HAP-1 (cell line): Measurements from ENCODE around the gene DMD.

Experiments
- DNase-seq, 2 experiments: peaks; one replicate each; pipeline ENCODE4 v3.0.0-alpha.2; 2016 to 2020; ENCODE audit warnings: low spot score in 2 of 2
- H3K27me3 ChIP-seq: fragments of 250-450 bp; sonication (Bioruptor Pico); 2 replicates; pipeline ENCODE4 v1.5.1; 2020; ENCODE audit warnings: low read depth, mild to moderate bottlenecking, moderate library complexity
- H3K36me3 ChIP-seq: fragments of 250-450 bp; sonication (Bioruptor Pico); replicated peaks from 2 replicates; pipeline ENCODE4 v1.5.1; 2020; ENCODE audit warnings: mild to moderate bottlenecking
- H3K4me1 ChIP-seq: fragments of 250-450 bp; sonication (Bioruptor Pico); 2 replicates; pipeline ENCODE4 v1.5.1; 2020; ENCODE audit warnings: mild to moderate bottlenecking
- H3K4me3 ChIP-seq: fragments of 250-450 bp; sonication (Bioruptor Pico); 2 replicates; pipeline ENCODE4 v1.5.1; 2020; ENCODE audit warnings: mild to moderate bottlenecking, moderate library complexity
- H3K9me3 ChIP-seq: fragments of 250-450 bp; sonication (Bioruptor Pico); 2 replicates; pipeline ENCODE4 v1.5.1; 2020; ENCODE audit warnings: mild to moderate bottlenecking, moderate library complexity
- in situ Hi-C: fragments of 300-500 bp; cut with MboI; formaldehyde crosslinking; loops from 3 replicates; pipeline ENCODE4 v1.14.3; 2020; ENCODE audit warnings: low sequenced_read_pairs, inconsistent platforms, mixed read lengths

DMD gene

DNA sequence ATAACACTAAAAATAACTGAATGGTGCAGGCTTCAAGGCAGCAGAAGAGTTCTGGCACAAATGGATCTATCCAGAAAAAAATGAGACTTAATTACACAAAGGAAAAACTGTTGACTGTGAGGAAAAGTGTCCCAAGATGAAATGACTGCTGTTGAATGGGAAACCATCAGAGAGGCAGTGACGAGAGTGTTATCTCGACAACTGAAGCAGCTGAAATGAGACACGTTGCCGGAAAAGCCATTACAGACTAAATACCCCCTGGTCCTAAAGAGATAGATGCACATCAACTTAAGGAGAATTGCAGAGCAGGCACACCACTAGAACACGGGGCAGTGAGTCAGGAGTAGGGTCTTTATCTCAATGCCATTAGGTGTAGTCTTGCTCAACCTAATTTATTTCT is 277.8 kb downstream of the DMD start:
- H3K36me3 ChIP-seq, result no peaks in the 10 kb centered on the region
- H3K9me3 ChIP-seq, result no peaks in the 10 kb centered on the region
- in situ Hi-C loops, result no loop called here
- no peak for DNase-seq
- no peaks in the 10 kb centered on the region for H3K27me3 ChIP-seq
- no peaks in the 10 kb centered on the region for H3K4me1 ChIP-seq
- no peak overlapping the region for H3K4me3 ChIP-seq

GRCh38 chrX:32929040-32929439 is 282.3 kb downstream of the DMD start:
- no peak for DNase-seq
- Histone ChIP-seq H3K27me3 (0 out of 2 replicates have a peak, but pooled peaks cover 3% of the 10 kb centered on the region), H3K4me3 (no peak overlapping the region), H3K36me3 (no peaks in the 10 kb centered on the region), H3K9me3 (no peaks in the 10 kb centered on the region), H3K4me1 (no peaks in the 10 kb centered on the region)
- in situ Hi-C loops, result no loop called here

DNA sequence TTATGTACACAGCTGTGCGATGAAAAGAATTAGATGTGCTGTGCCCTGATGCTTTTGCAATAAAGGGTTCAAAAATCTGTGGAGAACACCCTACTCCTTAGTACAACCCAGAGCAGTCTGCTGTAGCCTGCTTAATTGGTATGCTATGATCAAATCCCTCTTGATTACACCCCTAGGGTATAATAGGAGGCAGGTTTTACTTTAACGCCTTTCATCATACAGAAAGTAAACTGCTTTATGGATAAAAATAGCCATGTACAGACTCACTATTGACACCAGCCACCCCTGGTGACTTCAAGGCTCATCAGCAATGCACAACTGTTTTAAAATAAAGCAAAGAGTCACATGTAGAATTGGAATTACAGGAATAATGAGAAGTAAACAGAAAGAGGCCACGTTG is 315.3 kb downstream of the DMD start:
- DNase-seq, result no peak
- in situ Hi-C loops, result no loop called here
- H3K4me3 ChIP-seq, result no peak overlapping the region
- H3K27me3 ChIP-seq, result no peaks in the 10 kb centered on the region
- H3K36me3 ChIP-seq, result no peaks in the 10 kb centered on the region
- H3K4me1 ChIP-seq, result no peaks in the 10 kb centered on the region
- H3K9me3 ChIP-seq, result no peaks in the 10 kb centered on the region

DNA sequence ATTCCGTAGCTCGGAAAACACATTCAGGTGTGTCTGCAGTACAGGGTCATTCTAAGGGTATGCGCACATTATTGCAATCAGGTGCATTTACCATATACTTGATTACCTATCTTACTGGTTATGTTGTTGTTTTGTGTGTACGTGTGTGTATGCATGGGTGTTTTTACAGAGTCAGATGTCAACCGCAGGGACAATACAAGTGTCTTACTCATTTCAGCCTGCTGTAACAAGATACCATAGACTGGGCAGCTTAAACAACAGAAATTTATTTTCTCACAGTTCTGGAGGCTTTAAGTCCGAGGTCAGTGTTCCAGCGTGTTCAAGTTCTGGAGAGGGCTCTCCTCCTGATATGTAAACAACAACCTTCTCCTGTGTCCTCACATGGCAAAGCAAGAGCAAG is 316.7 kb downstream of the DMD start:
- H3K4me3 ChIP-seq, result no peak overlapping the region
- DNase-seq, result no peak
- no peaks in the 10 kb centered on the region for H3K36me3 ChIP-seq
- H3K9me3 ChIP-seq, result no peaks in the 10 kb centered on the region
- H3K27me3 ChIP-seq, result no peaks in the 10 kb centered on the region
- in situ Hi-C loops, result no loop called here
- H3K4me1 ChIP-seq, result no peaks in the 10 kb centered on the region

DNA sequence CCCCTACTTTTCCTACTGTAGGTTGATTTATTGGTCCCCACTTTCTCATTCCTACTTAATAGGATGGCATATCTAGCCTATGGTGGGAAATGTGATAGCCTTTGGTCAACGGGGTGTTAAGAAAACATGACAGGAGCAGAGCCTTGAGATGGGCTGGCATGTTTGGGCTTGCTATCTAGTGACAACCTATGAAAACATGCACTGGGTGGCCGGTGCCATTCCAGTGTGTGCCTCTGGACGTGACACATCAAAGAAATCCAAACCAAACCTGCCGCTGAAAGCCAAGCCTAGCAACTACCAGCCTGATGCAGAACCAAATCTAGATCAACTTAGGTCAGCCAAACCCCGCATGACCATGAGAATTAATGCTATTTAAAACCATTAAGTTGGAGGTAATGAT is 317.6 kb downstream of the DMD start:
- no peak overlapping the region for H3K4me3 ChIP-seq
- H3K36me3 ChIP-seq, result no peaks in the 10 kb centered on the region
- in situ Hi-C loops, result no loop called here
- H3K9me3 ChIP-seq, result no peaks in the 10 kb centered on the region
- no peak for DNase-seq
- no peaks in the 10 kb centered on the region for H3K27me3 ChIP-seq
- no peaks in the 10 kb centered on the region for H3K4me1 ChIP-seq

DNA sequence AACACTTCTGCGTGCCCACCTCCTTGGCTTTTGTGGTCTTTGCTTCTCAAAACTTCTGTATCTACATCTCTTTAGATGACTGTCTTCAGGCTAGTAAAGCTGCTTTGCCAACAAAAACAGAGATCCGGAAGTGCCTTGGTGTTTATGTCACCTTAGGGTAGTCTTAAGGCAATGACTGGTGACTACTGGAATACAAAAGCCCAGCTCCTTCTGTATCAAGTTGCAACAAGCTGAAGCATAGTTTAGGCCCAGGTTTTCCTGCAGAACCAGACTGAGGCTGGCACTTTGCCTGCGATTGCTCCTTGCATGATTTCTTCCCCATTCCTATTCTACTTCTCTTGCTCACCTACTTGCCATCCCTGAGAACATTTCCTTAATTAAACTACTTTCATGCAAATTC is 333.8 kb downstream of the DMD start:
- H3K4me3 ChIP-seq, result no peak overlapping the region
- no peaks in the 10 kb centered on the region for H3K27me3 ChIP-seq
- H3K9me3 ChIP-seq, result no peaks in the 10 kb centered on the region
- H3K4me1 ChIP-seq, result no peaks in the 10 kb centered on the region
- DNase-seq, result no peak
- in situ Hi-C loops, result no loop called here
- no peaks in the 10 kb centered on the region for H3K36me3 ChIP-seq

DNA sequence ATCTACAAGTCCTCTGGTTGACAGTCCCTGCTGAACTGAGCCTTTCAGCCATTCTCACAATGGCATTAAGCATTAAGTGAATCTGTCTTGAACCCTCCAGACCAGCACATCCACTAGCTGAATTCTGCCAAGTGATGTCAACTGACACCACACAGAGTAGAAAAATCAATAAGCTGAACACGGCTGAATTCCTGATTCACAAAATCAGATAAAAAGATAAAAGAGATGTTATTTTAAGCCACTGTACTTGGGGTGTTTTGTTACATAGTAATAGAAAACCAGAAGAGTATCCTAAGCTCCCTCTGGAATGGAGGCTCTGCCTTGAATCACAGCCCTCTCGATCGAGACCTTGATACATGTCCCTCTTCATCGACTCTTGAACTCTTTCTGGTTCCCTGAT is 336.5 kb downstream of the DMD start:
- H3K9me3 ChIP-seq, result no peaks in the 10 kb centered on the region
- H3K4me1 ChIP-seq, result no peaks in the 10 kb centered on the region
- no peak for DNase-seq
- no peaks in the 10 kb centered on the region for H3K27me3 ChIP-seq
- no peak overlapping the region for H3K4me3 ChIP-seq
- H3K36me3 ChIP-seq, result no peaks in the 10 kb centered on the region
- in situ Hi-C loops, result no loop called here

GRCh38 chrX:32873786-32874185 is 337.6 kb downstream of the DMD start:
- no peak for DNase-seq
- Histone ChIP-seq H3K9me3 (no peaks in the 10 kb centered on the region), H3K36me3 (no peaks in the 10 kb centered on the region), H3K27me3 (no peaks in the 10 kb centered on the region), H3K4me3 (no peak overlapping the region), H3K4me1 (no peaks in the 10 kb centered on the region)
- in situ Hi-C loops, result no loop called here

GRCh38 chrX:32871636-32872035 is 339.7 kb downstream of the DMD start:
- Histone ChIP-seq H3K27me3 (no peaks in the 10 kb centered on the region), H3K9me3 (no peaks in the 10 kb centered on the region), H3K4me3 (no peak overlapping the region), H3K4me1 (no peaks in the 10 kb centered on the region), H3K36me3 (no peaks in the 10 kb centered on the region)
- DNase-seq, result no peak
- in situ Hi-C loops, result no loop called here

DNA sequence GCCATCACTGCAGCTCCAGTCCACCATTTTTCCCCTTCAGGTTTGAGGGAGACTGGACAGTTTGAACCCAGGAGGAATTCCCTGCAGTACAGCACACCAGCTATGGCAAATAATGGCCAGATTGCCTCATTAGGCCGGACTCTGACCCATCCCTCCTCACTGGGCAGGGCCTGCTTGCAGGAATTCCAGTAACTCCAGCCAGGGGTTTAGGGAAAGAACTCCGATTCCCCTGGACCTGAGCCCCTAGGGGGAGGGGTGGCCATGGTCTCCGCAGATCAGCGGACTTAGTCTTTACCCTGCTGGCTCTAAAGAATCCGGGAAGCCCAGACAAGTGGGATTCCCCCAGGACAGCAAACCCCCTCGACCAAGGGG is 342.8 kb downstream of the DMD start:
- no peak overlapping the region for H3K4me3 ChIP-seq
- H3K4me1 ChIP-seq, result no peaks in the 10 kb centered on the region
- in situ Hi-C loops, result no loop called here
- no peaks in the 10 kb centered on the region for H3K27me3 ChIP-seq
- H3K36me3 ChIP-seq, result no peaks in the 10 kb centered on the region
- DNase-seq, result no peak
- no peaks in the 10 kb centered on the region for H3K9me3 ChIP-seq

- Histone ChIP-seq H3K27me3 (no peaks in the 10 kb centered on the region), H3K4me1 (no peaks in the 10 kb centered on the region), H3K9me3 (no peaks in the 10 kb centered on the region), H3K36me3 (no peaks in the 10 kb centered on the region), H3K4me3 (no peak overlapping the region)
- in situ Hi-C loops, result no loop called here
- no peak for DNase-seq
Observed at GRCh38 chrX:32867781-32868523, 343.4 kb downstream of the DMD start.

GRCh38 chrX:32852203-32852602 is 359.1 kb downstream of the DMD start:
- DNase-seq, result no peak
- Histone ChIP-seq H3K4me3 (no peak overlapping the region), H3K36me3 (no peaks in the 10 kb centered on the region), H3K4me1 (no peaks in the 10 kb centered on the region), H3K27me3 (no peaks in the 10 kb centered on the region), H3K9me3 (no peaks in the 10 kb centered on the region)
- in situ Hi-C loops, result no loop called here

DNA sequence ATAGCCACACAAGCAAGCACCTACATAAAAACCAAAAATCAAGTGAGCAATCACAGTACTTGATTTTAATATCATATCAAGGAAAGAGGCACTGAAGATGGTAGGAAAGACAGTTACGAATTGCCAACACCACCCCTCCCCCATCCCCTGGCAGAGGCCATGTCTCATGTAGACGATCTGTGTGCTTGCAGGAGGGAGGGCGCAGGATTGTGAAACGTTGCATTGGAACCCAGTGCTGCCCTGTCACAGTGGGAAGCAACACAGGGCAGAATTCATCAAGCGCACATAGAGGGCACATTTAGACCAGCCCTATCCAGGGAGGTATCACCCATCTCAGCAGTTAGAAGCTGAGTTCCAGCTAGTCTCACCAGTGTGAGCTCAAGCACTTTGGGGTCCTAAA is 359.8 kb downstream of the DMD start:
- no peak overlapping the region for H3K4me3 ChIP-seq
- H3K4me1 ChIP-seq, result no peaks in the 10 kb centered on the region
- no peaks in the 10 kb centered on the region for H3K9me3 ChIP-seq
- H3K36me3 ChIP-seq, result no peaks in the 10 kb centered on the region
- no peaks in the 10 kb centered on the region for H3K27me3 ChIP-seq
- in situ Hi-C loops, result no loop called here
- no peak for DNase-seq

- in situ Hi-C loops, result no loop called here
- H3K9me3 ChIP-seq, result no peaks in the 10 kb centered on the region; the same call in 1 of the 2 replicates
- no peaks in the 10 kb centered on the region for H3K4me1 ChIP-seq
- no peaks in the 10 kb centered on the region for H3K27me3 ChIP-seq
- H3K36me3 ChIP-seq, result no peaks in the 10 kb centered on the region
- no peak overlapping the region for H3K4me3 ChIP-seq
- no peak for DNase-seq
Observed at GRCh38 chrX:32847921-32848320, 363.4 kb downstream of the DMD start.

DNA sequence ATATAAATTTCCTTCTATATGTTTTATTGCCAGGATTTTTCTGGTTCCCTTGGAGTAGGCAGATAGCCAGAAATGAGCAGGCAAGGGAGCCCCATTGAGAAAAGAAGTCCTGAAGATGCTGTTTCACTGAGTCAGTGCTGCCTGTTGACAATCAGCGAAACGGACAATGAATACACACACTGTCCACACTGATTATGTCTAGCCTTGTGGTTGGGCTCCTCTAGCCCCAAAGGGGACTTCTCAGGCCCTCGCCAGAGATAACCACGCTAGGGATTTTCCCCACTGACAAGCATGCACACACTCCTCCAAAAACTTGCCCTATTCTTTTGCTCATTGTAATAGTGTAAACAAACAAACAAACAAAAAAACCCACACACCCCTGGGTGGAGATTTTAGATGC is 369.3 kb downstream of the DMD start:
- H3K4me1 ChIP-seq, result no peaks in the 10 kb centered on the region
- in situ Hi-C loops, result no loop called here
- H3K36me3 ChIP-seq, result no peaks in the 10 kb centered on the region
- no peak for DNase-seq
- no peaks in the 10 kb centered on the region for H3K27me3 ChIP-seq
- H3K4me3 ChIP-seq, result no peak overlapping the region
- H3K9me3 ChIP-seq, result no peaks in the 10 kb centered on the region; the same call in 1 of the 2 replicates
